ENCODE data around the gene NBL1. TPM values are rescaled to one million over a fixed set of nuclear protein-coding genes. Genes with fewer than 3 reads are reported as not detected.

The NBL1 gene
- total and polyA plus RNA-seq, 7 donors = 64.1 to 394 (median 128) TPM

GRCh38 chr1:19597496-19598309, 46.4 kb upstream of the NBL1 start:
- no peaks in the 10 kb centered on the region for H3K27me3 ChIP-seq
- no peaks in the 10 kb centered on the region for H3K9me3 ChIP-seq
- H3K36me3 ChIP-seq = peaks cover 0 to 7% (median 0%) of the 10 kb centered on the region in 4 donors
- peak overlapping the region; percentile 64 to 95 (median 94) for H3K4me3 ChIP-seq
- H3K4me1 ChIP-seq = peaks cover 0 to 59% (median 45%) of the 10 kb centered on the region in 4 donors
- DNase-seq = no peak
- peak overlapping the region; percentile 89 to 98 (median 98) for H3K27ac ChIP-seq
- TF ChIP-seq CTCF (IDR thresholded peaks at IDR 0.05) (no peak), POLR2AphosphoS5 (IDR thresholded peaks at IDR 0.05) (peak in 1 of 4 donors; percentile 31)
- 4 to 13% methylated on average over 18 of the region's 18 CpGs for WGBS, 2 donors
- intact Hi-C loops (cut with DNase I) = loop anchor here (2.0 to 5.0 kb wide), 3 partner anchors 45 to 210 kb away; partner anchors contain the start of gene NBL1

GRCh38 chr1:19599810-19600209, 44.3 kb upstream of the NBL1 start:
- Histone ChIP-seq H3K9me3 (no peaks in the 10 kb centered on the region), H3K36me3 (peaks cover 0 to 7% (median 0%) of the 10 kb centered on the region in 4 donors), H3K27me3 (no peaks in the 10 kb centered on the region), H3K4me3 (no peak overlapping the region), H3K27ac (peak overlapping the region in 3 of 4 donors; percentile 13 to 98 (median 98)), H3K4me1 (peaks cover 0 to 77% (median 60%) of the 10 kb centered on the region in 4 donors)
- no peak for DNase-seq
- intact Hi-C loops (cut with DNase I) = loop anchor here (5.0 kb wide), 3 partner anchors 42 to 213 kb away; partner anchors contain the start of gene NBL1
- TF ChIP-seq EP300 (IDR thresholded peaks at IDR 0.05) = no peak
- no peak for TF ChIP-seq CTCF (IDR thresholded peaks at IDR 0.05)
- no peak for TF ChIP-seq POLR2A (IDR thresholded peaks at IDR 0.05)
- no peak for TF ChIP-seq POLR2AphosphoS5 (IDR thresholded peaks at IDR 0.05)
- 94% methylated on average over 3 of the region's 3 CpGs for WGBS, 2 donors

- peaks cover 0 to 89% (median 76%) of the 10 kb centered on the region in 4 donors for H3K4me1 ChIP-seq
- H3K4me3 ChIP-seq = no peak overlapping the region
- DNase-seq = no peak
- H3K27me3 ChIP-seq = no peaks in the 10 kb centered on the region
- H3K27ac ChIP-seq = peak overlapping the region; percentile 47 to 98 (median 78)
- H3K9me3 ChIP-seq = no peaks in the 10 kb centered on the region
- intact Hi-C loops (cut with DNase I) = loop anchor here (5.0 kb wide), 1 partner anchor 175 kb away; no protein-coding TSS in a partner anchor
- peaks cover 0 to 7% (median 0%) of the 10 kb centered on the region in 4 donors for H3K36me3 ChIP-seq
- 56 to 74% methylated on average over 4 of the region's 4 CpGs for WGBS, 2 donors
- no peak for TF ChIP-seq CTCF (IDR thresholded peaks at IDR 0.05)
- TF ChIP-seq EP300 (IDR thresholded peaks at IDR 0.05) = peak; percentile 72 to 94 (median 90)
- no peak for TF ChIP-seq POLR2A (IDR thresholded peaks at IDR 0.05)
- peak; percentile 69 to 81 (median 79) for TF ChIP-seq POLR2AphosphoS5 (IDR thresholded peaks at IDR 0.05)
Measured at GRCh38 chr1:19602486-19602885, 41.6 kb upstream of the NBL1 start.

GRCh38 chr1:19605967-19606366, 38.1 kb upstream of the NBL1 start:
- H3K4me1 ChIP-seq = peaks cover 0 to 72% (median 66%) of the 10 kb centered on the region in 4 donors
- no peak overlapping the region for H3K4me3 ChIP-seq
- peaks cover 0 to 1% (median 0%) of the 10 kb centered on the region in 4 donors for H3K36me3 ChIP-seq
- TF ChIP-seq POLR2AphosphoS5 (IDR thresholded peaks at IDR 0.05) = no peak
- no peak for TF ChIP-seq CTCF (IDR thresholded peaks at IDR 0.05)
- no peak for TF ChIP-seq EP300 (IDR thresholded peaks at IDR 0.05)
- TF ChIP-seq POLR2A (IDR thresholded peaks at IDR 0.05) = no peak
- 40 to 61% methylated on average over 1 of the region's 1 CpG for WGBS, 2 donors
- H3K27ac ChIP-seq = peak overlapping the region in 3 of 4 donors; percentile 37 to 66 (median 65)
- no peaks in the 10 kb centered on the region for H3K9me3 ChIP-seq
- no peaks in the 10 kb centered on the region for H3K27me3 ChIP-seq
- DNase-seq = no peak
- intact Hi-C loops (cut with DNase I) = no loop called here
